Lung microvascular endothelial cell (primary cell): Measurements from ENCODE around the gene SPATA21. TPM values are rescaled to one million over a fixed set of nuclear protein-coding genes. Genes with fewer than 3 reads are reported as not detected.
A peak's percentile ranks its signal among the peaks of the same experiment; 100 is the strongest.

Experiments
- DNase-seq, 2 donors: peaks; one replicate each; pipeline versions ENCODE4 v3.0.0 to v3.0.0-alpha.2; 2010; ENCODE audit warnings: low read depth in 2 of 2
- total RNA-seq: library from RNA; depleted of rRNA; stranded (reverse); fragments of >200 nt; gene quantifications from 2 replicates; pipeline ENCODE4 v1.2.1, GENCODE V29; 2014

SPATA21 gene
- total RNA-seq, 1 donor from 2014 or later = not detected

- DNase-seq = no peak
These were observed 14.8 kb upstream of the SPATA21 start for GRCh38 chr1:16451841-16452528.

GRCh38 chr1:16450863-16451481, 13.7 kb upstream of the SPATA21 start:
- DNase-seq = no peak

GRCh38 chr1:16449666-16450065, 12.4 kb upstream of the SPATA21 start:
- no peak for DNase-seq

GRCh38 chr1:16449065-16449464, 11.8 kb upstream of the SPATA21 start:
- DNase-seq = no peak

- DNase-seq = no peak
These were observed 10.4 kb upstream of the SPATA21 start for GRCh38 chr1:16447641-16448040.

- DNase-seq = no peak
These were observed 8.9 kb upstream of the SPATA21 start for GRCh38 chr1:16446116-16446515.

GRCh38 chr1:16445052-16445451, 7.8 kb upstream of the SPATA21 start:
- DNase-seq = no peak

GRCh38 chr1:16443975-16444770, 6.9 kb upstream of the SPATA21 start:
- DNase-seq = peak in 1 of 2 donors; percentile 23

- no peak for DNase-seq
These were observed 5.7 kb upstream of the SPATA21 start for GRCh38 chr1:16442941-16443340.

- DNase-seq = no peak
These were observed 5.0 kb upstream of the SPATA21 start for GRCh38 chr1:16442265-16442664.

GRCh38 chr1:16441282-16441665, 4.0 kb upstream of the SPATA21 start:
- peak; percentile 15 to 51 for DNase-seq

GRCh38 chr1:16440470-16441281, 3.5 kb upstream of the SPATA21 start, which contains the start of gene NECAP2:
Gene NECAP2 (plus strand): TSS chr1:16440724. CDS start chr1:16440762, 38 bp downstream.
- DNase-seq = peak; percentile 94

GRCh38 chr1:16440131-16440469, 2.9 kb upstream of the SPATA21 start:
- DNase-seq = peak in 1 of 2 donors; percentile 9

GRCh38 chr1:16438924-16439323, 1.7 kb upstream of the SPATA21 start:
- DNase-seq = no peak

- DNase-seq = no peak
These were observed 1.3 kb upstream of the SPATA21 start for GRCh38 chr1:16438516-16438915.

GRCh38 chr1:16434501-16434900, 2.7 kb downstream of the SPATA21 start:
- no peak for DNase-seq

GRCh38 chr1:16434007-16434406, 3.2 kb downstream of the SPATA21 start:
- no peak for DNase-seq

GRCh38 chr1:16433030-16433429, 4.2 kb downstream of the SPATA21 start:
- peak in 1 of 2 donors; percentile 15 for DNase-seq

GRCh38 chr1:16430606-16431005, 6.6 kb downstream of the SPATA21 start:
- DNase-seq = no peak

- no peak for DNase-seq
These were observed 11.8 kb downstream of the SPATA21 start for GRCh38 chr1:16425125-16426025.

GRCh38 chr1:16422041-16422440, 15.2 kb downstream of the SPATA21 start:
- no peak for DNase-seq
